Measurements from ENCODE around the gene RRAS. TPM values are rescaled to one million over a fixed set of nuclear protein-coding genes. Genes with fewer than 3 reads are reported as not detected.

The RRAS gene
- total RNA-seq = 1 to 10 TPM; 5.0 to 5.4 TPM

DNA sequence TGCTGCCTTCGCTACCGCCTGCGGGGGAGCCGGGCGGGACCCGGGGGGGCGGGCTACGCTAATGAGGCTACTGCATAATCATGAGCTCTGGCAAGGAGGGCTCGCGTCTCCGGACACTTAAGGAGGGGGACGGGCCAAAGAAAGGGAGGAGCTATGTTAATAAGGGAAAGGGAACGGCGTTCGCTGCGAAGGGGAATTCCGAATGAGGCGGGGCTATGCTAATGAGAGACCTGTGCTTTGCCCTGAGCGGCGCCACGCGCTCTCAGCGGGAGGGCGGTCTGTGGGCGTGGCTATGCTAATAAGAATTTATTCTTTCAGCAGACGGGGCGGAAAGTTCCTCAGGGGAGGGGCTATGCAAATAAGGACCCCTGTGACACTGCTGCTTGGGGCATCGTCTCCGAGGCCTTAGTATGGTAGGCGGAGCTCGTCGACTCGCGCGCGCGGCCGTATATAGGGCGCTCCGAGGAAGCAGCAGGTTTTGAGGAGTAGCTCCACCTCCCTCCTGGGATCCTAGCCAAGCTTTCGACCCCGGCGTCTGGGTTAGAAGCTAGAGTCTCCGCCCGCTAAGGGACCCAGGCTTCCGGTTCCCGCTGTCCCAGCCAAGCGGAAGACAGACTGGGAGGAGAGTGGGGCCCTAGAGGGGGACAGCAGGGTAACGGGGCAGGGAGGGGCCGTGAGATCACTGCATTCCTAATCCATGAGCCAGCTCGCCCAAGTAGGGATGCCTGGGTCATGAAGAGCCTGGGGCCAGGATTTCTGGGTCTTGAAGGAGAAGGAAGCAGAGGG is at the start of gene RRAS:
TSS of gene RRAS (minus strand) at position 31 of the 786 bp plus-strand sequence. CDS start 45 bp downstream, outside the sequence.
- POLR2A ChIA-PET = interaction anchor here (0.6 to 1.9 kb wide), 10 partner anchors 9 to 153 kb away, joined by 3 to 11 read pairs (median 4); partner anchors contain the start of genes BCL2L12, IRF3, PRMT1 and PRR12
- CTCF ChIA-PET = interaction anchor here (0.6 to 2.2 kb wide), 7 partner anchors 18 to 134 kb away, joined by 3 to 8 read pairs (median 4); partner anchors contain the start of genes PRMT1 and PRR12

DNA sequence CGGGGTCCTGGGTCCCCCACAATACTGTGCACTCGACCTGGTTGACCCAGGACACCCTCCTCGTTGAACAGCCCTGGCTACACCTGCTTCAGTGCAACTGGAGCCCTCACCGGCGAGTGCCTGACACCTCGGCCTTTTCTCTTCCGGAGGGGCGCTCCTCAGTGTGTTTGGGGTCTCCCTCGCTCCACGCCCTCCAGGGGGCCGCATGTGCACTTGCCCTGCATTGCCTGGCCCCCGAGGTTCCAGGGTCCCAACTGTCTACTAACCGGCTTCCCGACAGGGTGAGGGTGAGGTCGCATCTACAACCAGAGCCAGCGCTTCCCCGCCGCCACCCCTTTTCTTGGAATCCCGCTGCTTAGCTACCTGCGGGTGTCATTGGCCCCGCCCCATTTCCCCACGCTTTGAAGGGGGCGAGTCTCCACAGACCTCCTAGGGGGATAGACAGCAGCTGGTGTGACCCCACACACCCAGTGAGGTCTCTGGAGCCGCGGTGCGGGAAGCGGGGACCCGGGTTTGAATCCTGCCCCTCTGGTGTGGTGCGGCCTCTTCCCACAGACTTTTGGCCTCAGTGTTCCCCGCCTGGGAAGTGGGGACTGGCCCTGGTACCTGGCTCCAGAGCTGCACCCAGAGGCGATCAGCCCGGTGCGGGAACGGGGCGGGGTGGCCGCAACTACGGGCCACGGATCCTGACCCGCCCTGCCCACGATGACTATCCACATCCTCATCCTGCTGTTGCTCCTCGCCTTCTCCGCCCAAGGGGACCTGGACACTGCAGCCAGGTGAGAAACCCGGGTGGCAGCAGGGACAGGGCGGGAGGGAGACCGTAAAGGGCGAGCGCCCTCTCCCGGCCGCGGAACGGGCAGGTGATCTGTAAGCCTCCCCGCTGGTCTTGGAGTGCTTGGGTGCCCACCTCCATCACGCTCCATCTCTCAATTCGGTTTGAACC is 49.5 kb upstream of the RRAS start, which contains the start of gene ADM5:
TSS of gene ADM5 (plus strand) at position 462 of the 946 bp plus-strand sequence. CDS start at position 706, 244 bp downstream.
- CTCF ChIA-PET = interaction anchor here (0.9 to 1.3 kb wide), 2 partner anchors 9 to 12 kb away, joined by 4 read pairs; partner anchors contain the start of gene PRMT1
- POLR2A ChIA-PET = interaction anchor here (1.2 kb wide), 1 partner anchor 11 kb away, joined by 4 read pairs; no protein-coding TSS in a partner anchor

DNA sequence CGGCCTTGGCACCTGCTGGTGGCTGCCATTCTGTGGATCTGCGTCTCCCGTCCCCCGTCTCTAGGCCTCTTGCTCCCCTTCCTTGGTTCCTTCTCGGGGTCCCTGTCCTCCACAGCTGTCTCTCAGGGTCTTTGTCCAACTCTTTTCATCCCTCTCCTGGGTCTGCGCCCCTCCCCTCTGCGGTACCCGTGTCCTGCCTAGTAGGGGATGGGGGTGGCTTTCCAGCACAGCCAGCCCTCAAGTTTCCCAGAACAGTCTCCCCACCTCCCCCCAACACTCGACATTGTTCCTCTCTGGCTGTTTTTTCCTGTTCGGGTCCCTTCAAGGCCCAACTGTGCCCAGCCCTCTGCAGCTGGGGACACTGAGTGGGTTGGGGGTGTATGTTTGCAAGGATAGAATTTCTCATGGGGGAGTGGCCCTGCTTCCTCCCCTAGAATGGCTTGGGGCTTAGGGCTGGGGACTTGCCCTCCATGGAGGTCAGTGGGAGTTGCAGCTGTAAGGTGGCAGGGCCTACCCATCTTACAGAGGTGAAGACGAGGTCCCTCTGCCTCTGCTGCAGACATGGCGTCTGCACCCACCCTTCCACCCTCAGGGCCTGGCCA is 48.7 kb upstream of the RRAS start:
- POLR2A ChIA-PET = no interaction called here
- CTCF ChIA-PET = interaction anchor here (0.9 to 1.3 kb wide), 2 partner anchors 8 to 11 kb away, joined by 4 read pairs; partner anchors contain the start of gene PRMT1

DNA sequence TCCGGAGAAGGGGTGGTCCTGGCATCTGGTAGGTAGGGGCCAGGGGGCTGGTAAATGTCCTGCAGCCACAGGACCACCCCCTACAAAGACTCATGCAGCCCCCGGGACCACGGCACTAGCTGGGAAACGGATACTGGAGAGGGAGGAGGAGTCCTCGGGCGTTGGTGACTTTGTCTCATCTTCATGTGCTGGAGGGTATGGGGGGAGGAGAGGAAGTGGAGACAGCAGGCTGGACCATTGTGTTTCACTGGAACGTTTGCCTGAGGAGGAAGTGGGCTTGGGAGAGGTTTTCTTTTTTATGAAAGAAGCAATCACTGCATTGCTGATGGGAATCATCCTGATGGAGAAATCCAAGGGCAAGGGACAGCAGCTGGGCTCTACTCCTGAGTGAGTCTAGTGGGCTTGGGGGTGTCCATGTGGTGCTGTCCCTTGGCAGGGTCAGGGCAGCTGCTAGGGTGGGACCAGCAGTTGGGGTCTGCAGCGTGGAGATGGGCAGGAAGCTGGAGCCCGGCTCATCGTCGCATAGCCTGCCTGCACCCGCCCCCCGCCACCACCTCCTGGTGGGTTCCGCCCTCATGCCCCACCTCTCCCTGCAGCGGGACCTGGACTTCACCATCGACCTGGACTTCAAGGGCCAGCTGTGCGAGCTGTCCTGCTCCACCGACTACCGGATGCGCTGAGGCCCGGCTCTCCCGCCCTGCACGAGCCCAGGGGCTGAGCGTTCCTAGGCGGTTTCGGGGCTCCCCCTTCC is 47.8 kb upstream of the RRAS start:
- ChIA-PET POLR2A (no interaction called here), CTCF (interaction anchor here (1.2 kb wide), 1 partner anchor 9 kb away, joined by 4 read pairs; no protein-coding TSS in a partner anchor)

DNA sequence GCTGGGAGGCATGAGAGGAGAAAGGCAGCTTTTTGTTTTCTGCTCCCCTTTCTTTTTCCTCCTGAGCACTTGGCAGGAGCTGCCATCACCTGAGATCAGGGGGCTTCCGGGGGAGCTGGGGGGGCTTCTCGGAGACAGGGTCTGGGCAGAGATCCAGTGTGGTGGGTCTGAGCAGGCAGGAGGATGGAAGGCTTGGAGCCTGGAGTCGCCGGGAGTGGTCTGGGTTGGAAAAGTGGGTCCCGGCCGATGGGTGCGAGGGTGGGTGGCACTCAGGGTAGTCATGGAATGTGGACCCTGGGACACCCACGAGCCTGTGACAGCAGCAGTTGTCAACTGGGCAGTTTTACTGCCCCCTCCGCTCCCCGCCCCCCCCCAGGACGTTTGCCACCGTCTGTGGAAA is 47.2 kb upstream of the RRAS start:
- ChIA-PET POLR2A (no interaction called here), CTCF (interaction anchor here (0.6 to 1.6 kb wide), 3 partner anchors 8 to 106 kb away, joined by 3 to 4 read pairs (median 3); no protein-coding TSS in a partner anchor)

DNA sequence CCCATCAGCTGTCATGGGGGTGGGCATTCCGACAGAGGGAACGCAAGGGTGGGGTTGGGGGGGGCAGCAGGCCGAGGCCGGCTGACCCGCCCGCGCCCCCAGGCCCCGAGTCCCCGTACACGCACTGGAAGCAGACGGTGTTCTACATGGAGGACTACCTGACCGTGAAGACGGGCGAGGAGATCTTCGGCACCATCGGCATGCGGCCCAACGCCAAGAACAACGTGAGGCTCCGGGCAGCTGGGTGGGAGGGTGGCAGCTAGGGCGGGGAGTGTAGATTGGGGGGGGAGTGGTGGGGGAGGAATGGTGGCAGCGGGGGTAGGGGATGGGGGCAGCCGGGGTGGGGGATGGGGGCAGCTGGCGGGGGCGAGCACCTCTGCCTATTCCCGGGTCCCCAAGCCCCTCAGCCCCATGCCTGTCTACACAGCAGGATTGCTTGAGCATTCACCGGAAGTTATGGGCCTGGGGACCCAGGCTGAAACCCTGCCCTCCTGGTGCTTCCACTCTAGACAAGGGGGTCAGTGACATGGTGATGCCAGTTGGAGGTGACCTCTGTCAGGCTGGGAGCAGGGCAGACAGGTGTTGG is 46.7 kb upstream of the RRAS start:
- ChIA-PET CTCF (interaction anchor here (0.6 to 2.5 kb wide), 5 partner anchors 8 to 107 kb away, joined by 3 to 7 read pairs (median 3); no protein-coding TSS in a partner anchor), POLR2A (interaction anchor here (1.1 kb wide), 1 partner anchor 10 kb away, joined by 4 read pairs; no protein-coding TSS in a partner anchor)

DNA sequence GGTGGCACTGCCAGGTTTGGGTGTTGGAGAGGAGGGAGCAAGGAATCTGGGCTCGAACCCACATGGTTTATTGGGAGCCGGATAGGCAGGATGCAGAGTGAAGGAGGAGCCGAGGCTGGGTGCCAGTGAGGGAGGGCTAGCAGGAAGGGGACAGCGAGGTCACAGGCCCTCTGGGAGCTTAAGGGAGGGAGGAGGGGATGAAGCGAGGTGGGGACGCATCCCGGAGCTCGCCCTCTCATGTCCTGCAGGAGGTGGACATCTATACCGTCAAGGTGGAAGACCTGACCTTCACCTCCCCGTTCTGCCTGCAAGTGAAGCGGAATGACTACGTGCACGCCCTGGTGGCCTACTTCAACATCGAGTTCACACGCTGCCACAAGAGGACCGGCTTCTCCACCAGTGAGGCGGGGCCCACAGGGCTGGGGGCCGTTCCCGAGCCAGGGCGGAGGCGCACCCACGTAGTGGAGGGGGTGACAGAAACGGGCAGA is 45.9 kb upstream of the RRAS start:
- ChIA-PET POLR2A (interaction anchor here (0.9 to 1.1 kb wide), 2 partner anchors 9 to 12 kb away, joined by 3 to 4 read pairs; no protein-coding TSS in a partner anchor), CTCF (interaction anchor here (1.1 to 2.5 kb wide), 3 partner anchors 10 to 22 kb away, joined by 3 to 7 read pairs (median 3); no protein-coding TSS in a partner anchor)

DNA sequence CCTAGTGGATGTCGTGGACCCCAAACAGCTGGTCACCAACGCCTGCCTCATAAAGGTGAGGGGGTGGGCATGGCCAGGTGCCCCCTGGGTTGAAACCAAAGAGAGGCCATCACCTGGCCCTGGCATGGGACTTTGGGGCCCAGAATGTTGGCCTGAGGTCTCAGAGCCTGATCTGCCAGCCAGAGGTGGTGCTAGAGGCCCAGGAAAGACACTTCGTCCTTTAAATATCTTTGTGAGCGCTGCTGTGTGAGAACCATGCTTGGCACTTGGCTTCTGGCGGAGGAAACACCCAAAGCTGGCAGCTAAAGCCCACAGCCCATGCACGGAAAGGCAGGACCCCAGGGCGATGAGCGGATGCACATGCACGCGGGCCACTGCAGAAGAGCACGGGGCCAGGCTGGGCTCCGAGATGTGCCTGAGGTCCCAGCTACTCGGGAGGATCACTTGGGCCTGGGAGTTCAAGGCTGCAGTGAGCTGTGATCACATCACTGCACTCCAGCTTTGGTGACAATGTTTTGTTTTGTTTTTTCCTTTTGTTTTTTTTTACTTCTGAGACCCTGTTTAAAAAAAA is 45.1 kb upstream of the RRAS start:
- ChIA-PET POLR2A (interaction anchor here (0.9 kb wide), 1 partner anchor 13 kb away, joined by 3 read pairs; no protein-coding TSS in a partner anchor), CTCF (interaction anchor here (0.5 to 2.5 kb wide), 6 partner anchors 9 to 178 kb away, joined by 3 to 7 read pairs (median 4); partner anchors contain the start of gene FUZ)

DNA sequence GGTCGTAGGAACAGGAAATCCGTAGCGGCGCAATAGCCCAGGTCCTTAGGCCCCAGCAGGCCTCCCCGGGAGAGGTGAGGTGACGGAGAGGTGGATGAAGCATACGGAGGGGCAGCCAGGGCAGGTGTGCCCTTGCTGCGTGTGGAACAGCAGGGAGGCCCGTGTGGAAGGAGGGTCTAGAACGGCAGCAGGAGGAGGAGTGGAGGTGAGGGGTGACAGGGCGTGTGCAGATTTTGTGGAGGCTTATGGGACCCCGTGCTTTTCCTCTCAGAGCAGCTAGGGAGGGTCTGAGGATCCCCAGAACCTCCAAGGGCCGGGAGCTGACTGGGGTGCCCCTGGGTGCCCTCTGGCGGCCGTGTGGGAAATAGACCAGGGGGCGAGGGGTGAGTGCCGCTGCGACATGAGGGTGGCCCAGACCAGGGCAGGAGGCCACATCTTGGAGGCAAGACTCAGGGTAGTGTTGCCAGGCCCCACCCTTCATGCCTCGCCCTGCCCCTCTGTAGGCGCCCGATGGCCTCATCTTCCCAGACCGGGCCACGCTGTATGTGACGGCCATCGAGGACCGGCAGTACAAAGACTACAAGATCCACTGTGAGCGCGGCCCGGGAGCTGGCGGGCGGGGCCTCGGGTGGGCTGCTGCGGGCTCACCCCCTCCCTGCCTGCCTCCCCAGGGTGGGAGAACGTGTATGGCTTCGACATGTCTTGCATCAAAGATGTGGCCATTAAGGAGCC is 44.5 kb upstream of the RRAS start:
- POLR2A ChIA-PET = no interaction called here

DNA sequence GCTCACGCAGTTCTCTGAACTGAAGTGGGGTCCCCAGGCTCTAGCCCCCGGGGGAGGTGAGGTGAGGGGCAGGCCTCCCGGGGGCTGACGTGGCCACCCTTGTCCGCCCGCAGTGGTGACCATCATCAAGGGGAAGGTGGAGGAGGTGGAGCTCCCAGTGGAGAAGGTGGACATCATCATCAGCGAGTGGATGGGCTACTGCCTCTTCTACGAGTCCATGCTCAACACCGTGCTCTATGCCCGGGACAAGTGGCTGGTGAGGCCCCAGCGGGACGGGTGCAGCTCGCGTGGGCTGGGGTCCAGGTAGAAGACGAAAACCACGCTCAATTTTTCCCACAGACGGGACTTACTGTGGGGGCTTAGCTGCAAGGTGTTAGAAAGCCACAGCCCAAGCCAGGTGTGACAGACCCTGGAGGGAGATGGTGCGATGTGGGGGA is 43.9 kb upstream of the RRAS start:
- CTCF ChIA-PET = interaction anchor here (1.0 to 2.5 kb wide), 4 partner anchors 8 to 129 kb away, joined by 3 to 7 read pairs (median 4); partner anchors contain the start of gene FUZ

More for the DNA sequence above, 44.5 kb upstream of the RRAS start:
- CTCF ChIA-PET = interaction anchor here (0.5 to 2.5 kb wide), 7 partner anchors 8 to 177 kb away, joined by 3 to 7 read pairs (median 3); partner anchors contain the start of gene FUZ

DNA sequence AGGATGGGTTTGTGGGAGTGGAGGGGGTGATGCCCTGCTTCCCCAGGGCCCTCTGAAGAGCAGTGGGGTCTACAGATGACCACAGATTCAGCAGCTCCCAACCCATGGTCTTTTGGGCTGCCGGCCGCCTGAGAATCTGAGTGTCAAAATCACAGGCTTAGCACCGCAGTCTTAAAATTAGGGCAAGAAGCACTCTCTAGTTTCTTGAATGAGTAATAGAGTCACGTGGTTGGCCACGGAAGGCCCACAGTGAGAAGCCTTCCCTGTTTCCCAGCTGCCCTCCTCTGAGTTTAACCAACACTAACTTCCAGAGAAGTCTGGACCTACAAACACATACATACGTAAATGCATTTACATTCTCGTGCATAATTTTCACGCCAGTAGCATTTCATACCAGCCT is 42.3 kb upstream of the RRAS start:
- ChIA-PET POLR2A (interaction anchor here (0.6 kb wide), 1 partner anchor 286 kb away, joined by 7 read pairs; no protein-coding TSS in a partner anchor), CTCF (interaction anchor here (1.4 kb wide), 1 partner anchor 176 kb away, joined by 4 read pairs; no protein-coding TSS in a partner anchor)

More for the DNA sequence above, 43.9 kb upstream of the RRAS start:
- POLR2A ChIA-PET = no interaction called here

DNA sequence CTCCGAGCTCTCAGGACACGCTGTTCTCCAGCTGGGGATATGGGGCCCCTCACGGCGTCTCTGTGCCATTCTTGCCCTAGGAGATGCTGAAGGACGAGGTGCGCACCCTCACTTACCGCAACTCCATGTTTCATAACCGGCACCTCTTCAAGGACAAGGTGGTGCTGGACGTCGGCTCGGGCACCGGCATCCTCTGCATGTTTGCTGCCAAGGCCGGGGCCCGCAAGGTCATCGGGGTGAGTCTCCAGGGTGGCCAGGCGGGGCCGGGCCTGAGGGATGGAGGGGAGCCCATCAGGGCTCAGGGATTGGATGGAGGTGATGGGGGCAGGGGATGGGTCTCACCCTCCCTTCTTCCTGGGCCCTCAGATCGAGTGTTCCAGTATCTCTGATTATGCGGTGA is 41.9 kb upstream of the RRAS start:
- ChIA-PET POLR2A (interaction anchor here (0.6 kb wide), 1 partner anchor 285 kb away, joined by 7 read pairs; no protein-coding TSS in a partner anchor), CTCF (interaction anchor here (1.1 to 1.4 kb wide), 4 partner anchors 11 to 208 kb away, joined by 3 to 7 read pairs (median 5); partner anchors contain the start of gene FLT3LG)

DNA sequence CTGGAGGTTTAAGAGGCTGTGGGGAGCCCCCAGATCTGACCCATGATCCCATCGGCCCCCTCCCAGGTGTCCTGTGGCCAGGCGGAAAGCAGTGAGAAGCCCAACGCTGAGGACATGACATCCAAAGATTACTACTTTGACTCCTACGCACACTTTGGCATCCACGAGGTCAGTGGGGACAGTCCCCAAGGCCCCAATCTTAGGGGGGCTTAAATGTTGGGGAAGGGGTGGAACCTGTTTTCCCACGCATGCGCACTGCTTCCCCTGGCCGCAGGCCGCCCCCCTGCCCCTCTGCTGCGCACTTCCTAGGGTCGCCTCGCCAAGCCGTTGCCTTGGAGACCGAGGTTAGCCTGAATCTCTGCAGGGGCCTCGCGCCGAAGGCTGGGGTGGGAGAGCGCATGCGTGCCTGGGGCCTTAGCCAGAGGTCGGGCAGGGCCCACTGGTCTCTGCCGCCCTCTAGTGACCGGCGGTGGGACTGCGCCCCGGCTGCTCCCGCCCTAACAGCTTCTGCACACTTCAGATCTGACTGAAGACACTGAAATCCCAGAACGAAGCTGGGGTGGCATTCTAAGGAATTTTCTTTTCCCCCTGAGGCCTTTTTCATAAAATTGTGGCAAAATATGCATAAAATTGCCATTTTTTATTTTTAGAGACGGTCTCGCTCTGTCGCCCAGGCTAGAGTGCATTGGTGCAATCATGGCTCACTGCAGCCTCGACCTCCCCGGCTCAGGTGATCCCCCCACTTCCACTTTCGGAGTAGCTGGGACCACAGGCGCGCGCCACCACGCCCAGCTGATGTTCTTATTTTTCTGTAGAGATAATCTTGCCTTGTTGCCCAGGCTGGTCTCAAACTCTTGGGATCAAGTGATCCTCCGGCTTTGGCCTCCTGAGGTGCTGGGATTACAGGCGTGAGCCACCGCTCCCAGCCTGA is 40.7 kb upstream of the RRAS start:
- POLR2A ChIA-PET = interaction anchor here (0.6 kb wide), 1 partner anchor 31 kb away, joined by 5 read pairs; no protein-coding TSS in a partner anchor
- CTCF ChIA-PET = interaction anchor here (0.6 to 1.4 kb wide), 16 partner anchors 9 to 683 kb away, joined by 3 to 7 read pairs (median 4); partner anchors contain the start of genes ADM5, CPT1C, FLT3LG and PTOV1

DNA sequence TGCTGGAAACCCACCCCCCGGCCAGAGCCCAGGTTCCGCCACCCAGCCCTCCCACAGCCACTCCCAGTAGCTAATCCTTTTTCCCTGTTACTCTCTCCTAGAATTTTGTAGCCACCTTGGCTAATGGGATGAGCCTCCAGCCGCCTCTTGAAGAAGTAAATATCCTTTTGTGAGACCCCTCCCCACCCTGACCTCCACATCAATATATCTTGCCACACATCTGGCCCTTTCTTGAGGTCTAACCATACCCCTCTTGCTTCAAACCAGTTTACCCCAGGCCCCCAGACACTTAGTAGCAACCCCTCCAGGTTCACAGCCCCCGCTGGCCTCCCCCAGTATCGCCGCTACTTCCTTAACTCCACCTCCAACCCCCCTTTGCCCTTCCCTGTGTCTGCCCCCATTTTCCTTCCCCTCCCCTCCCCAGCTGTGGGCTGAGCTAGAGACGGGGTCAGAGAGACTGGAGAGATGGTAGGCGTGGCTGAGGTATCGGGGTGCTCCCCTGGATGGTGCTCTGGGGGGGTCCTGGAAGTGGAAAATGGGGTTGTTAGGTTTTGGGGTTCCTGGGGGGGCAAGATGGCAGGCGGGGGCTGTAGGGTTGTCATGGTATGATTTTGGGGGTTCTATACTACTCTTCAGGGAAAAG is 39.9 kb upstream of the RRAS start:
- CTCF ChIA-PET = interaction anchor here (0.6 to 3.6 kb wide), 9 partner anchors 9 to 1356 kb away, joined by 3 to 20 read pairs (median 4); partner anchors contain the start of genes ADM5, BCL2L12, IRF3 and RRAS
- POLR2A ChIA-PET = interaction anchor here (0.6 kb wide), 1 partner anchor 30 kb away, joined by 5 read pairs; no protein-coding TSS in a partner anchor

Measured in activated CD8-positive, alpha-beta memory T cell treated with anti-CD3 and anti-CD28 coated beads for 36 hours (primary cell).